Right atrium auricular region (tissue), 2 donors: ENCODE data around the gene OR10A6. TPM values are rescaled to one million over a fixed set of nuclear protein-coding genes. Genes with fewer than 3 reads are reported as not detected.

ENCODE experiments used
- DNase-seq: peaks from one replicate; pipeline ENCODE4 v3.0.0-alpha.2; 2019; ENCODE audit warnings: low spot score
- H3K27ac ChIP-seq, 2 donors: fragments of 200-600 bp; sonication (generic); 1 replicate in 1 of 2; 2 replicates in 1 of 2; pipeline ENCODE4 v1.5.1; 2016 to 2019
- H3K27me3 ChIP-seq, 2 donors: fragments of 200-600 bp; sonication (generic); one replicate each; pipeline versions ENCODE4 v1.5.1 to v1.6.0; 2017 to 2019
- H3K36me3 ChIP-seq: fragments of 200-600 bp; sonication (generic); one replicate; pipeline ENCODE4 v1.5.1; 2016
- H3K4me1 ChIP-seq, 2 donors: fragments of 200-600 bp; sonication (generic); one replicate each; pipeline versions ENCODE4 v1.5.1 to v1.6.0; 2017 to 2019
- H3K4me3 ChIP-seq, 2 donors: fragments of 200-600 bp; sonication (generic); 1 replicate in 1 of 2; 2 replicates in 1 of 2; pipeline ENCODE4 v1.5.1; 2017 to 2019; ENCODE audit warnings: mild to moderate bottlenecking in 1 of 2, moderate library complexity in 1 of 2
- H3K9me3 ChIP-seq, 2 donors: fragments of 200-600 bp; sonication (generic); one replicate each; pipeline ENCODE4 v1.5.1; 2019
- total RNA-seq, 2 donors: library from RNA; depleted of rRNA; stranded (reverse); fragments of >200 nt; gene quantifications; one replicate each; pipeline ENCODE4 v1.1.0, GENCODE V29; 2016
- TF ChIP-seq, protein P1 (sequence below), 2 donors: fragments of 200-600 bp; sonication (generic); IDR thresholded peaks; one replicate each; pipeline ENCODE4 v1.5.1; 2019; ENCODE audit warnings: antibody characterized with exemption in 2 of 2

The OR10A6 gene
- total RNA-seq, 2 donors from 2014 or later, result not detected

DNA sequence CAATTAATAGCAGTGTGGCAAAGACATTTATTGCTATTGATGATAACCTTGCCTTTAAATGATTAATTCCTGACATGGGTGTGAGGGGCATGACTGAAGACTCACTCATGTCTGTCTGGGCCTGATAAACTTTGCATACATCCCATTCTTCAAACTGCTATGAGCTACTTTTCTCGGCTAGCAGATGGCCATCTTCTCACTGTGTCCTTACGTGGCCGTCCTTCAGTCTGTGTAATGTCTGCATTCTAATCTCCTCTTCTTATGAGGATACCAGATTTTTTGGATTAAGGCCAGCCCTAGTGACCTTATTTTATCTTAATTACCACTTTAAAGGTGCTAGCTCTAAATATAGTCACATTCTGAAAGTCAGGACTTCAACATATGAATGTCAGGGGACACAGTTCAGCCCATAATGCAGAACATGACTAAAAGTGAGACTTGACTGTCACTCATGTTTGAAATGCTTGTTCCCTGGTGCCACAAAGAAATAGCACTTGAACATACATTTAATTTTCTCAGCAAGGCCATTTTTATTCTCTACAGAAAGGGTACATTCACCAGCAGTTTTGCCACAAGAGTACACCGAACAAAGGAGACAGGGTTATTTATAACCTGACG is 32.3 kb downstream of the OR10A6 start:
- no peak for DNase-seq
- no peak overlapping the region for H3K4me3 ChIP-seq
- TF ChIP-seq, protein P1, sequence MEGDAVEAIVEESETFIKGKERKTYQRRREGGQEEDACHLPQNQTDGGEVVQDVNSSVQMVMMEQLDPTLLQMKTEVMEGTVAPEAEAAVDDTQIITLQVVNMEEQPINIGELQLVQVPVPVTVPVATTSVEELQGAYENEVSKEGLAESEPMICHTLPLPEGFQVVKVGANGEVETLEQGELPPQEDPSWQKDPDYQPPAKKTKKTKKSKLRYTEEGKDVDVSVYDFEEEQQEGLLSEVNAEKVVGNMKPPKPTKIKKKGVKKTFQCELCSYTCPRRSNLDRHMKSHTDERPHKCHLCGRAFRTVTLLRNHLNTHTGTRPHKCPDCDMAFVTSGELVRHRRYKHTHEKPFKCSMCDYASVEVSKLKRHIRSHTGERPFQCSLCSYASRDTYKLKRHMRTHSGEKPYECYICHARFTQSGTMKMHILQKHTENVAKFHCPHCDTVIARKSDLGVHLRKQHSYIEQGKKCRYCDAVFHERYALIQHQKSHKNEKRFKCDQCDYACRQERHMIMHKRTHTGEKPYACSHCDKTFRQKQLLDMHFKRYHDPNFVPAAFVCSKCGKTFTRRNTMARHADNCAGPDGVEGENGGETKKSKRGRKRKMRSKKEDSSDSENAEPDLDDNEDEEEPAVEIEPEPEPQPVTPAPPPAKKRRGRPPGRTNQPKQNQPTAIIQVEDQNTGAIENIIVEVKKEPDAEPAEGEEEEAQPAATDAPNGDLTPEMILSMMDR (IDR thresholded peaks at IDR 0.05), result no peak
- H3K9me3 ChIP-seq, result no peaks in the 10 kb centered on the region
- no peak overlapping the region for H3K27ac ChIP-seq
- no peaks in the 10 kb centered on the region for H3K27me3 ChIP-seq
- H3K4me1 ChIP-seq, result no peaks in the 10 kb centered on the region
- H3K36me3 ChIP-seq, result no peaks in the 10 kb centered on the region

DNA sequence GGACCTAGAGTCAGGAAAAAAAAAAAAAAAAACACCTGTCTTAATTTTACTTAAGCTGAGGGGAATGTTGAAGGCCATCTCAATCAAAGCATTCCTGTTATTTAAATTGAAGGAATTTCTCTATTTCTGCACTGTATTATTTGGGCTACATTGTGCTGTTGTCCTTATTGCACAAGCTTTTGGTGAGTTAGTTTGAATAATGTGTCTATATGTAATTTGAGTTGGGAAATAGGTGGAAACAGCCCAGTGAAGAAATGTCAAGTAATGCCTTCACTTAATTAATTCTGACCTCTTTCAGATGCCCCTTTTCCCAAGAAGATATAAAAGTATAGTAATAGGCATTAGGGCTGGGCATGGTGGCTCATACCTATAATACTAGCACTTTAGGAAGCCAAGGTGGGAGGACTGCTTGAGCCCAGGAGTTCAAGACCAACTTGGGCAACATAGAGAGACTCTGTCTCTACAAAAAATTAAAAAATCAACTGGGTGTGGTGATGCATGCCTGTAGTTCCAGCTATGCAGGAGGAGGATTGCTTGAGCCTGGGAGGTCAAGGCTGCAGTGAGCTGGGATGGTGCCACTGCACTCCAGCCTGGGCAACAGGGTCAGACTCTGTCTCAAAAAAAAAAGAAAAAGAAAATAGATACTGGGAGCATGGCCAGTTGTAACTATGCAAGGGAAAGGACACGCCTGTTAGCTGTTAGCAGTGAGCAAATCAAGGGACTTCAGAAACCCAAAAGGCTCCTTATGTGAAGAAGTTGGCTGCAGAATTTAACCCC is 34.9 kb downstream of the OR10A6 start:
- DNase-seq, result no peak
- H3K27me3 ChIP-seq, result no peaks in the 10 kb centered on the region
- peaks cover 0 to 11% of the 10 kb centered on the region in 2 donors for H3K4me1 ChIP-seq
- H3K27ac ChIP-seq, result no peak overlapping the region
- H3K36me3 ChIP-seq, result no peaks in the 10 kb centered on the region
- no peak overlapping the region for H3K4me3 ChIP-seq
- TF ChIP-seq, protein P1 (IDR thresholded peaks at IDR 0.05), result no peak
- H3K9me3 ChIP-seq, result no peaks in the 10 kb centered on the region

DNA sequence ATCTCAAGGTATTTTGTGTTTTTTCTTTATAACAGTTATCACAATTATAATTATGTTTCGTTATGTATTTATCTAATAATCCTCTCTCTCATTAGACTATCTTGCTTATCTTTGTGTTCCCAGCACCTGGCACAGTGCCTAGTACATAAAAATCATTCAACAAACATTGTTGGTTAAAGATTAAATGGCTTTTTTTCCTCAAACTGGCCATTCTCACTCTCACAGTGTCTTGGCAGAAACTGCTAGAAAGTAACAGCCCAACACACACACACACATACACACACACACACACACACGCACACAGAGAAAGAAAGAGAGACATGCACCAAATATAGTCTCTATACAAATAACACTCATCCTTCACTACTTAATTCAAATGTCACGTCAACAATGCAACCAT is 36.8 kb downstream of the OR10A6 start:
- no peak overlapping the region for H3K27ac ChIP-seq
- H3K27me3 ChIP-seq, result no peaks in the 10 kb centered on the region
- TF ChIP-seq, protein P1 (IDR thresholded peaks at IDR 0.05), result no peak
- no peak for DNase-seq
- H3K4me3 ChIP-seq, result no peak overlapping the region
- no peaks in the 10 kb centered on the region for H3K36me3 ChIP-seq
- H3K4me1 ChIP-seq, result peaks cover 0 to 11% of the 10 kb centered on the region in 2 donors
- no peaks in the 10 kb centered on the region for H3K9me3 ChIP-seq

DNA sequence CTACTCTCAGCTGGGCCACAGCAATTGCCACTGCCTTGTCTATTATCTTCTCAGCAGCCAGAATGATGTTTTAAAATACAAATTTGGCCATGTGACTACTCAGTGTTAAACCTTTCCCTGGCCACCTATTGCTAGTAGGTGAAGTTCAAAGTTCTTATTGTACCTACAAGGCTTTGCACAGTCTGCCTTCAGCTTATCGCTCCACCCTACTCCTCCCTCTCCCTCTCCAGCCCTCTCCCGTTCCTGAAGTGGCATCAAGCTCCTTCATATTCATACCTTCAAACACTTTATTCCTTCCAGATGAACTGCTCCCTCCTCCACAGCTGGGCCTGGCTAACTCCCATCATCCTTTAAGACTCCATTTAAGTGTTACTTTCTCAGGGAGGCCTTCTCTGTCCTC is 37.3 kb downstream of the OR10A6 start:
- Histone ChIP-seq H3K27ac (no peak overlapping the region), H3K9me3 (no peaks in the 10 kb centered on the region), H3K4me1 (peaks cover 0 to 11% of the 10 kb centered on the region in 2 donors), H3K36me3 (no peaks in the 10 kb centered on the region), H3K27me3 (no peaks in the 10 kb centered on the region), H3K4me3 (no peak overlapping the region)
- TF ChIP-seq, protein P1 (IDR thresholded peaks at IDR 0.05), result no peak
- no peak for DNase-seq

DNA sequence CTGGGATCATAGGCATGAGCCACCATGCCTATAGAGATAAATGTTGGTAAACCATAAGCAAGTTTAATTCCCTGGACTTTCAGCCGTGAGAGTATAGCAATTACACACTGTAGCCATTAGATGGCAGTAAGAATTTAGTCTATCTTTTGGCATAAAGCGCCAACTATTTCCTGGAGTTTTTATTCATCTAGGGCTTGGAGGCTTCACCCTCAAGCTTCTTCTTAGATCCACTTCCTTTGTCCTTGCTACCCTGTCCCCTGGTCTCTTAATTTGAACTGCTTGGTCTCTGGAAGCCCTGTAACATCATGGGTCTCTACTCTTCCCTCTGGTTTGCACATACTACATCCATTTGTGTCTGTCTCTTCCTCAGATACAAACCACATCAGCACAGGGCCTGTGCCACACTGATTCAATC is 38.2 kb downstream of the OR10A6 start:
- Histone ChIP-seq H3K36me3 (no peaks in the 10 kb centered on the region), H3K4me3 (no peak overlapping the region), H3K9me3 (no peaks in the 10 kb centered on the region), H3K27ac (no peak overlapping the region), H3K4me1 (peaks cover 0 to 11% of the 10 kb centered on the region in 2 donors), H3K27me3 (no peaks in the 10 kb centered on the region)
- TF ChIP-seq, protein P1 (IDR thresholded peaks at IDR 0.05), result peak; percentile 47 to 78
- DNase-seq, result no peak
